GM18520 (cell line): ENCODE measurements around the gene HSPB1.
A peak's percentile ranks its signal among the peaks of the same experiment; 100 is the strongest.
"Not testable (repeated sequence)": the region's sequence is repeated elsewhere in the genome, so short reads cannot be mapped to it uniquely, and the experiment has no call there.

Experiments
- ATAC-seq: cut with Tn5 transposase; IDR thresholded peaks from one replicate; pipeline ENCODE4 v1.9.1; 2021; ENCODE audit not compliant: unreplicated experiment

The HSPB1 gene

GRCh38 chr7:76303202-76304147, 1.0 kb downstream of the HSPB1 start:
- ATAC-seq: no peak

GRCh38 chr7:76304888-76305375, 2.5 kb downstream of the HSPB1 start:
- ATAC-seq: no peak

- not testable (repeated sequence) for ATAC-seq
These were observed 6.4 kb downstream of the HSPB1 start for GRCh38 chr7:76308874-76309273.

GRCh38 chr7:76309341-76310101, 7.0 kb downstream of the HSPB1 start:
- not testable (repeated sequence) for ATAC-seq

- no peak for ATAC-seq
These were observed 7.9 kb downstream of the HSPB1 start for GRCh38 chr7:76310102-76310957.

- not testable (repeated sequence) for ATAC-seq
These were observed 9.4 kb downstream of the HSPB1 start for GRCh38 chr7:76311838-76312237.

- no peak for ATAC-seq
These were observed 11.7 kb downstream of the HSPB1 start for GRCh38 chr7:76314042-76314721.

GRCh38 chr7:76314740-76315139, 12.3 kb downstream of the HSPB1 start:
- not testable (repeated sequence) for ATAC-seq

- ATAC-seq: no peak
These were observed 12.9 kb downstream of the HSPB1 start for GRCh38 chr7:76315364-76315763.

GRCh38 chr7:76316984-76317781, 14.7 kb downstream of the HSPB1 start:
- ATAC-seq: no peak

- peak; percentile 85 for ATAC-seq
These were observed 15.5 kb downstream of the HSPB1 start for GRCh38 chr7:76317782-76318487.

- peak; percentile 34 for ATAC-seq
These were observed 16.2 kb downstream of the HSPB1 start for GRCh38 chr7:76318488-76319353.

- no peak for ATAC-seq
These were observed 22.6 kb downstream of the HSPB1 start for GRCh38 chr7:76325092-76325491.

GRCh38 chr7:76325811-76326210, 23.3 kb downstream of the HSPB1 start:
- no peak for ATAC-seq

GRCh38 chr7:76326646-76327233, 24.3 kb downstream of the HSPB1 start:
- ATAC-seq: no peak

- no peak for ATAC-seq
These were observed 25.1 kb downstream of the HSPB1 start for GRCh38 chr7:76327610-76328009.

GRCh38 chr7:76328389-76328788, 25.9 kb downstream of the HSPB1 start:
- no peak for ATAC-seq
